HepG2 (cell line): ENCODE measurements around the gene TMTC2. TPM values are rescaled to one million over a fixed set of nuclear protein-coding genes. Genes with fewer than 3 reads are reported as not detected.

Experiments used
- ATAC-seq: fragments of 200-7000 bp; cut with Tn5 transposase; 3 replicates; pipeline ENCODE4 v1.9.1; 2020; ENCODE audit warnings: mild to moderate bottlenecking, moderate library complexity
- BruUV-seq: library from RNA; stranded (reverse); fragments of 400-500 nt; replicated peaks from 2 replicates; lab custom pipeline; 2021; lab: Mats Ljungman, UMichigan
- CTCF ChIA-PET: fragments of 300-600 bp; formaldehyde crosslinking; extraction: SDS; loops from one replicate; lab custom pipeline; 2021; ENCODE audit warnings: low total read pairs, inconsistent platforms, low intra/inter-chr PET ratio; lab: Yijun Ruan, JAX
- POLR2A ChIA-PET: fragments of 350-600 bp; sonication (Branson Sonifier 250); formaldehyde crosslinking; loops from one replicate; lab custom pipeline; 2020; ENCODE audit warnings: antibody characterized with exemption, inconsistent platforms; lab: Yijun Ruan, JAX
- DNase-seq: peaks from one replicate; pipeline ENCODE4 v3.0.0-alpha.2; 2015; ENCODE audit warnings: low spot score
- FAIRE-seq: peaks from 3 replicates; lab custom pipeline; 2011; peaks lifted over from hg19 to GRCh38; lab: Jason Lieb, UNC
- H2AFZ ChIP-seq: one replicate; pipeline ENCODE4 v1.6.1; 2011; ENCODE audit warnings: low read length, inconsistent platforms
- H3K27ac ChIP-seq: fragments of 300-600 bp; 3 replicates; pipeline ENCODE4 v1.8.0; 2011; ENCODE audit warnings: mixed run types, mild to moderate bottlenecking, mixed read lengths, low read length, inconsistent platforms; ENCODE audit not compliant: insufficient read depth; ENCODE audit errors: extremely low read length
- H3K27me3 ChIP-seq, 2 experiments: fragments of 200-600 bp in 1 of 2; 2 replicates in 1 of 2; 3 replicates in 1 of 2; pipeline versions ENCODE4 v1.6.0 to v1.8.0; 2011; ENCODE audit warnings: low read length in 2 of 2, mild to moderate bottlenecking in 2 of 2, moderate library complexity in 2 of 2, inconsistent platforms in 1 of 2; ENCODE audit not compliant: insufficient read depth in 2 of 2, control insufficient read depth in 1 of 2
- H3K36me3 ChIP-seq, 2 experiments: fragments of 200-600 bp in 1 of 2; replicated peaks in 1 of 2; 2 replicates in 1 of 2; 3 replicates in 1 of 2; pipeline versions ENCODE4 v1.5.1 to v1.8.0; 2011; ENCODE audit warnings: low read length in 2 of 2, inconsistent platforms in 1 of 2; ENCODE audit not compliant: insufficient read depth in 2 of 2, control insufficient read depth in 1 of 2
- H3K4me1 ChIP-seq: 2 replicates; pipeline ENCODE4 v1.5.1; 2012; ENCODE audit warnings: low read length, inconsistent platforms; ENCODE audit not compliant: insufficient read depth
- H3K4me2 ChIP-seq: 2 replicates; pipeline ENCODE4 v1.6.0; 2011; ENCODE audit warnings: low read depth, low read length, inconsistent platforms
- H3K4me3 ChIP-seq, 3 experiments: fragments of 200-600 bp in 1 of 3; sonication (generic), shearing (Covaris generic) in 1 of 3; replicated peaks in 1 of 3; 2 replicates each; pipeline ENCODE4 v1.5.1; 2011 to 2016; ENCODE audit warnings: low read length in 3 of 3, inconsistent platforms in 2 of 3, low read depth in 2 of 3, mild to moderate bottlenecking in 2 of 3, control low read depth in 1 of 3, mixed read lengths in 1 of 3; ENCODE audit not compliant: insufficient read depth in 1 of 3
- H3K79me2 ChIP-seq: one replicate; pipeline ENCODE4 v1.6.1; 2011; ENCODE audit warnings: low read length, inconsistent platforms; ENCODE audit not compliant: insufficient read depth
- H3K9ac ChIP-seq: 2 replicates; pipeline ENCODE4 v1.6.0; 2011; ENCODE audit warnings: mild to moderate bottlenecking, low read depth, low read length, inconsistent platforms; ENCODE audit not compliant: insufficient read depth
- H3K9me3 ChIP-seq: 2 replicates; pipeline ENCODE4 v1.5.1; 2012; ENCODE audit warnings: mild to moderate bottlenecking, low read length
- H4K20me1 ChIP-seq: 2 replicates; pipeline ENCODE4 v1.6.0; 2011; ENCODE audit warnings: inconsistent platforms, mild to moderate bottlenecking, low read length, moderate library complexity; ENCODE audit not compliant: insufficient read depth
- CHD4 ChIP-seq: fragments of 200-600 bp; sonication (generic); IDR thresholded peaks from 2 replicates; pipeline ENCODE4 v1.7.0; 2017; ENCODE audit warnings: mild to moderate bottlenecking, low read length, borderline replicate concordance
- EHMT2 ChIP-seq: fragments of 200-600 bp; sonication (generic); IDR thresholded peaks from 2 replicates; pipeline ENCODE4 v1.7.0; 2017; ENCODE audit warnings: antibody characterized with exemption, low read depth, low read length, borderline replicate concordance
- FIP1L1 ChIP-seq: fragments of 200-400 bp; formaldehyde crosslinking; IDR thresholded peaks from 2 replicates; pipeline ENCODE4 v1.6.1; 2018; ENCODE audit warnings: low read depth, mild to moderate bottlenecking, low read length, moderate library complexity, borderline replicate concordance; ENCODE audit not compliant: insufficient read depth
- GABPA ChIP-seq, 2 experiments: IDR thresholded peaks; 2 replicates each; pipeline ENCODE4 v1.6.1; 2011 to 2016; ENCODE audit warnings: low read depth in 2 of 2, low read length in 1 of 2, missing biosample characterization in 1 of 2, missing genetic modification characterization in 1 of 2
- IRX3 ChIP-seq: sonication (generic); formaldehyde crosslinking; IDR thresholded peaks from 2 replicates; pipeline ENCODE4 v1.8.1; 2023; ENCODE audit warnings: mild to moderate bottlenecking, low read depth, missing genetic modification reagents, borderline replicate concordance
- PLRG1 ChIP-seq: fragments of 450-650 bp; conservative IDR thresholded peaks from 2 replicates; pipeline ENCODE4 v1.6.1; 2016
- RAD21 ChIP-seq: fragments of 450-650 bp; formaldehyde crosslinking; IDR thresholded peaks from 2 replicates; pipeline ENCODE4 v1.5.0; 2020; ENCODE audit warnings: mild to moderate bottlenecking
- REXO4 ChIP-seq: sonication (generic); formaldehyde crosslinking; IDR thresholded peaks from 2 replicates; pipeline ENCODE4 v1.8.0; 2022; ENCODE audit warnings: missing genetic modification reagents, mild to moderate bottlenecking, borderline replicate concordance
- ZNF282 ChIP-seq: fragments of 450-650 bp; IDR thresholded peaks from 2 replicates; pipeline ENCODE4 v1.6.1; 2018; ENCODE audit not compliant: partially characterized antibody
- ZNF44 ChIP-seq: sonication (generic); formaldehyde crosslinking; IDR thresholded peaks from 2 replicates; pipeline ENCODE4 v1.5.1; 2020; ENCODE audit warnings: mild to moderate bottlenecking, missing genetic modification reagents
- ZNF512B ChIP-seq: sonication (generic); formaldehyde crosslinking; IDR thresholded peaks from 2 replicates; pipeline ENCODE4 v1.5.1; 2020; ENCODE audit warnings: missing genetic modification reagents, mild to moderate bottlenecking, borderline replicate concordance
- ZNF629 ChIP-seq: sonication (generic); formaldehyde crosslinking; conservative IDR thresholded peaks from 2 replicates; pipeline ENCODE4 v1.5.0; 2020; ENCODE audit warnings: missing genetic modification reagents
- ZNF646 ChIP-seq: sonication (generic); formaldehyde crosslinking; IDR thresholded peaks from 2 replicates; pipeline ENCODE4 v1.9.0; 2021; ENCODE audit warnings: mild to moderate bottlenecking, missing genetic modification reagents
- WGBS: methylation state at CpG from one replicate; pipeline ENCODE4 v1.1.6; 2017; ENCODE audit warnings: low lambda C conversion rate; 5-methylcytosine and 5-hydroxymethylcytosine counted together
- in situ Hi-C: cut with HindIII; loops from 2 replicates; pipeline ENCODE4 v1.10.0; 2017; ENCODE audit warnings: low pct_unique_long_range_greater_than_20kb; ENCODE audit not compliant: extremely low pct_ligation_motif_present
- intact Hi-C: fragments of 100-400 bp; cut with micrococcal nuclease; formaldehyde crosslinking; loops from one replicate; pipeline ENCODE4 v1.10.0; 2022; ENCODE audit not compliant: unreplicated experiment
- polyA plus RNA-seq, 8 experiments: library from polyadenylated mRNA; depleted of rRNA in 3 of 8; stranded (reverse) in 7 of 8; unstranded in 1 of 8; fragments of >200 nt; fragmentation: Illumina TruSeq in 4 of 8; extraction: Trizol in 4 of 8; gene quantifications; 2 replicates each; pipeline versions ENCODE4 v1.2.1 to v1.2.3, GENCODE V29; 2011 to 2016; ENCODE audit warnings: low read depth in 4 of 8, missing spikeins in 1 of 8, mixed read lengths in 1 of 8; ENCODE audit not compliant: insufficient read depth in 1 of 8
- total RNA-seq, 5 experiments: library from RNA; depleted of rRNA; stranded (reverse); fragments of >200 nt; fragmentation: Illumina TruSeq; extraction: Trizol; gene quantifications; 2 replicates each; pipeline ENCODE4 v1.2.3, GENCODE V29; 2016; ENCODE audit warnings: low read depth in 1 of 5
- TF ChIP-seq, protein P1 (sequence below): sonication (generic); formaldehyde crosslinking; IDR thresholded peaks from 2 replicates; pipeline ENCODE4 v1.4.0; 2020; ENCODE audit warnings: missing genetic modification reagents

TMTC2 gene
- total and polyA plus RNA-seq, 2 of the 13 experiments (the other 11 are each of a cell fraction or from before 2014, with no cell fraction given), result 0.55 to 0.63 TPM

DNA sequence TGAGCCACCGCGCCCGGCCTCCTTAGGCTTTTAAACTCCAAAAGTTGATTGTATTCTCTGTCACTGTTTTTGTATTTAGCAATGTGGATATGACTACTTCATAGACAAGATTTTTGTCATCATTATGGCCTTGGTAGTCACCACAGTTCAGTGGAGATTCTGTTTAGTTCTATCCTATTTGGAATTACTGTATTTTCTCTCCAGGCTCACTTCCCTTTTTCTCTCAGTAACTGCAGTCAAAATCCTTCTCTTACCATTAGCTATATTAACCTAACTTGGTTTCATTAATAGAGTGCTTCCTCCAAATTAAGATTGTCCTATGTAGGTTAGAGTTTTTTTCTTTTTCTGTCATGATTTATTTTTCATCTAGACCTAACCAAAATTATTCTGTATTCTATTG lies 283.9 kb downstream of the TMTC2 start:
- H3K9me3 ChIP-seq, result no peaks in the 10 kb centered on the region
- no peaks in the 10 kb centered on the region for H3K36me3 ChIP-seq
- H3K27ac ChIP-seq, result no peak overlapping the region
- H3K27me3 ChIP-seq, result no peaks in the 10 kb centered on the region
- H3K4me1 ChIP-seq, result no peaks in the 10 kb centered on the region
- CTCF ChIA-PET, result no interaction called here
- H3K9ac ChIP-seq, result no peak overlapping the region
- H3K4me2 ChIP-seq, result no peak overlapping the region
- no peak for ATAC-seq
- POLR2A ChIA-PET, result no interaction called here
- H3K79me2 ChIP-seq, result no peaks in the 10 kb centered on the region
- no peak overlapping the region for H3K4me3 ChIP-seq
- no peak overlapping the region for H2AFZ ChIP-seq
- 24% methylated on average over 3 of the region's 3 CpGs for WGBS
- BruUV-seq, result no TSS peak
- no peak for FAIRE-seq
- in situ Hi-C loops (no loop called here), intact Hi-C loops (no loop called here)
- H4K20me1 ChIP-seq, result no peaks in the 10 kb centered on the region
- DNase-seq, result no peak
- TF ChIP-seq CHD4, result no peak
- TF ChIP-seq ZNF629, result no peak
- no peak for TF ChIP-seq ZNF512B (CRISPR knock-in tag)
- TF ChIP-seq GABPA (IDR thresholded peaks at IDR 0.05; ENCODE audit: low read depth, low read length), result no peak
- no peak for TF ChIP-seq GABPA (CRISPR knock-in tag; IDR thresholded peaks at IDR 0.05; ENCODE audit: low read depth)
- TF ChIP-seq REXO4 (CRISPR knock-in tag), result no peak
- TF ChIP-seq ZNF646, result no peak
- TF ChIP-seq, protein P1, sequence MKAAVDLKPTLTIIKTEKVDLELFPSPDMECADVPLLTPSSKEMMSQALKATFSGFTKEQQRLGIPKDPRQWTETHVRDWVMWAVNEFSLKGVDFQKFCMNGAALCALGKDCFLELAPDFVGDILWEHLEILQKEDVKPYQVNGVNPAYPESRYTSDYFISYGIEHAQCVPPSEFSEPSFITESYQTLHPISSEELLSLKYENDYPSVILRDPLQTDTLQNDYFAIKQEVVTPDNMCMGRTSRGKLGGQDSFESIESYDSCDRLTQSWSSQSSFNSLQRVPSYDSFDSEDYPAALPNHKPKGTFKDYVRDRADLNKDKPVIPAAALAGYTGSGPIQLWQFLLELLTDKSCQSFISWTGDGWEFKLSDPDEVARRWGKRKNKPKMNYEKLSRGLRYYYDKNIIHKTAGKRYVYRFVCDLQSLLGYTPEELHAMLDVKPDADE (CRISPR knock-in tag), result no peak
- TF ChIP-seq RAD21 (CRISPR knock-in tag), result no peak
- no peak for TF ChIP-seq IRX3 (CRISPR knock-in tag)
- TF ChIP-seq FIP1L1, result no peak
- no peak for TF ChIP-seq ZNF282
- no peak for TF ChIP-seq PLRG1
- no peak for TF ChIP-seq ZNF44 (CRISPR knock-in tag)
- no peak for TF ChIP-seq EHMT2
